Measurements from ENCODE around the gene CEP85L.
"Not testable (repeated sequence)": the region's sequence is repeated elsewhere in the genome, so short reads cannot be mapped to it uniquely, and the experiment has no call there.

The CEP85L gene

GRCh38 chr6:118444796-118445195 lies 206.6 kb downstream of the CEP85L start:
- FAIRE-seq (no peak), DNase-seq (ENCODE audit: insufficient read length, low spot score) (no peak)
- TF ChIP-seq POU2F2 (IDR thresholded peaks at IDR 0.05; ENCODE audit: low read depth, low read length) (no peak), POLR2AphosphoS5 (IDR thresholded peaks at IDR 0.05; ENCODE audit: low read depth, low read length) (no peak), PAX5 (IDR thresholded peaks at IDR 0.05; ENCODE audit: insufficient read depth, low read length, severe bottlenecking) (no peak), SPI1 (IDR thresholded peaks at IDR 0.05; ENCODE audit: low read depth, low read length) (no peak), TAF1 (IDR thresholded peaks at IDR 0.05; ENCODE audit: low read depth, low read length) (no peak), POLR2A (IDR thresholded peaks at IDR 0.05; ENCODE audit: low read depth, low read length) (no peak)

- TF ChIP-seq PAX5 (IDR thresholded peaks at IDR 0.05; ENCODE audit: insufficient read depth, low read length, severe bottlenecking) (no peak), POU2F2 (IDR thresholded peaks at IDR 0.05; ENCODE audit: low read depth, low read length) (no peak), POLR2AphosphoS5 (IDR thresholded peaks at IDR 0.05; ENCODE audit: low read depth, low read length) (no peak), TAF1 (IDR thresholded peaks at IDR 0.05; ENCODE audit: low read depth, low read length) (no peak), POLR2A (IDR thresholded peaks at IDR 0.05; ENCODE audit: low read depth, low read length) (no peak)
- no peak for DNase-seq (ENCODE audit: insufficient read length, low spot score)
- no peak for FAIRE-seq
Observed at GRCh38 chr6:118436482-118436881, 214.9 kb downstream of the CEP85L start.

- not testable (repeated sequence) for DNase-seq (ENCODE audit: insufficient read length, low spot score); FAIRE-seq
Observed at GRCh38 chr6:118434147-118434546, 217.2 kb downstream of the CEP85L start.

- FAIRE-seq; DNase-seq (ENCODE audit: insufficient read length, low spot score): not testable (repeated sequence)
Observed at GRCh38 chr6:118421312-118421711, 230.1 kb downstream of the CEP85L start.

GRCh38 chr6:118419448-118420394 lies 231.7 kb downstream of the CEP85L start:
- no peak for TF ChIP-seq POLR2AphosphoS5 (IDR thresholded peaks at IDR 0.05; ENCODE audit: low read depth, low read length)
- no peak for TF ChIP-seq PAX5 (IDR thresholded peaks at IDR 0.05; ENCODE audit: insufficient read depth, low read length, severe bottlenecking)
- no peak for TF ChIP-seq TAF1 (IDR thresholded peaks at IDR 0.05; ENCODE audit: low read depth, low read length)
- no peak for TF ChIP-seq SPI1 (IDR thresholded peaks at IDR 0.05; ENCODE audit: low read depth, low read length)
- TF ChIP-seq POLR2A (IDR thresholded peaks at IDR 0.05; ENCODE audit: low read depth, low read length) = no peak
- TF ChIP-seq POU2F2 (IDR thresholded peaks at IDR 0.05; ENCODE audit: low read depth, low read length) = no peak
- FAIRE-seq (no peak), DNase-seq (ENCODE audit: insufficient read length, low spot score) (no peak)
